GM19099 (cell line): ENCODE results near the gene KIF21B.

ENCODE experiments used
- POLR2A ChIP-seq: IDR thresholded peaks from 3 replicates; pipeline ENCODE4 v1.6.1; 2011; ENCODE audit warnings: low read depth; ENCODE audit not compliant: insufficient read length; ENCODE audit errors: extremely low read depth

Gene KIF21B

GRCh38 chr1:200976634-200977033 is 46.9 kb downstream of the KIF21B start:
- TF ChIP-seq POLR2A: no peak

GRCh38 chr1:200975458-200975857 is 48.1 kb downstream of the KIF21B start:
- TF ChIP-seq POLR2A: no peak

- no peak for TF ChIP-seq POLR2A
Measured at GRCh38 chr1:200974711-200975110, 48.8 kb downstream of the KIF21B start.

- no peak for TF ChIP-seq POLR2A
Measured at GRCh38 chr1:200973937-200974657, 49.4 kb downstream of the KIF21B start.

GRCh38 chr1:200972985-200973742 is 50.4 kb downstream of the KIF21B start:
- no peak for TF ChIP-seq POLR2A

GRCh38 chr1:200971955-200972711 is 51.4 kb downstream of the KIF21B start:
- TF ChIP-seq POLR2A: no peak

GRCh38 chr1:200971428-200971903 is 52.0 kb downstream of the KIF21B start:
- no peak for TF ChIP-seq POLR2A

- no peak for TF ChIP-seq POLR2A
Measured at GRCh38 chr1:200970771-200971427, 52.6 kb downstream of the KIF21B start.

GRCh38 chr1:200969726-200970561 is 53.6 kb downstream of the KIF21B start:
- no peak for TF ChIP-seq POLR2A

- no peak for TF ChIP-seq POLR2A
Measured at GRCh38 chr1:200968469-200969410, 54.8 kb downstream of the KIF21B start.

GRCh38 chr1:200967693-200968468 is 55.6 kb downstream of the KIF21B start:
- no peak for TF ChIP-seq POLR2A

- no peak for TF ChIP-seq POLR2A
Measured at GRCh38 chr1:200966934-200967333, 56.6 kb downstream of the KIF21B start.
